ENCODE data around the gene ANGEL1.

ANGEL1 gene

GRCh38 chr14:76814726-76815645 lies 2.3 kb upstream of the ANGEL1 start:
- no peak for DNase-seq

GRCh38 chr14:76812093-76812421 lies 625 bp downstream of the ANGEL1 start:
- no peak for DNase-seq

- DNase-seq: no peak
Measured at GRCh38 chr14:76811561-76811960, 1.1 kb downstream of the ANGEL1 start.

GRCh38 chr14:76810953-76811400 lies 1.7 kb downstream of the ANGEL1 start:
- DNase-seq: no peak

GRCh38 chr14:76810525-76810924 lies 2.2 kb downstream of the ANGEL1 start:
- no peak for DNase-seq

- no peak for DNase-seq
Measured at GRCh38 chr14:76808990-76809389, 3.7 kb downstream of the ANGEL1 start.

GRCh38 chr14:76808011-76808410 lies 4.7 kb downstream of the ANGEL1 start:
- DNase-seq: no peak

GRCh38 chr14:76806446-76806845 lies 6.2 kb downstream of the ANGEL1 start:
- no peak for DNase-seq

GRCh38 chr14:76793956-76794355 lies 18.7 kb downstream of the ANGEL1 start:
- DNase-seq: no peak

- DNase-seq: no peak
Measured at GRCh38 chr14:76793324-76793723, 19.4 kb downstream of the ANGEL1 start.

- no peak for DNase-seq
Measured at GRCh38 chr14:76792422-76792821, 20.3 kb downstream of the ANGEL1 start.

GRCh38 chr14:76786601-76787000 lies 26.1 kb downstream of the ANGEL1 start:
- no peak for DNase-seq

- DNase-seq: no peak
Measured at GRCh38 chr14:76784881-76785280, 27.8 kb downstream of the ANGEL1 start.

GRCh38 chr14:76784266-76784874 lies 28.3 kb downstream of the ANGEL1 start:
- no peak for DNase-seq

- DNase-seq: no peak
Measured at GRCh38 chr14:76782885-76783566, 29.7 kb downstream of the ANGEL1 start.

- DNase-seq: no peak
Measured at GRCh38 chr14:76782115-76782884, 30.4 kb downstream of the ANGEL1 start.

GRCh38 chr14:76781648-76782051 lies 31.0 kb downstream of the ANGEL1 start:
- no peak for DNase-seq

- DNase-seq: no peak
Measured at GRCh38 chr14:76780875-76781647, 31.6 kb downstream of the ANGEL1 start.

- no peak for DNase-seq
Measured at GRCh38 chr14:76780360-76780759, 32.3 kb downstream of the ANGEL1 start.

- no peak for DNase-seq
Measured at GRCh38 chr14:76780058-76780345, 32.7 kb downstream of the ANGEL1 start.

- DNase-seq: no peak
Measured at GRCh38 chr14:76779221-76780057, 33.2 kb downstream of the ANGEL1 start.

Data from NCI-H774 (cell line).